Activated CD4-positive, alpha-beta T cell treated with anti-CD3 and anti-CD28 coated beads, Interleukin-10, Interleukin-2, amounts not matched to agents 100 ng/mL and 50 ng/mL, durations not matched to agents 16 hours and 8 hours (primary cell): ENCODE measurements around the gene ACOT7.
A peak's percentile ranks its signal among the peaks of the same experiment; 100 is the strongest.
"Not testable (repeated sequence)": the region's sequence is repeated elsewhere in the genome, so short reads cannot be mapped to it uniquely, and the experiment has no call there.

ENCODE experiments used
- DNase-seq: peaks from one replicate; pipeline ENCODE4 v3.0.0-alpha.2; 2020

ACOT7 gene

GRCh38 chr1:6395781-6396244, 2.2 kb upstream of the ACOT7 start:
- DNase-seq, result not testable (repeated sequence)

GRCh38 chr1:6395130-6395529, 1.6 kb upstream of the ACOT7 start:
- peak; percentile 20 for DNase-seq

- no peak for DNase-seq
Measured at GRCh38 chr1:6392809-6393399, 663 bp downstream of the ACOT7 start.

- peak; percentile 28 for DNase-seq
Measured at GRCh38 chr1:6391951-6392808, 1.4 kb downstream of the ACOT7 start.

GRCh38 chr1:6389971-6390370, 3.6 kb downstream of the ACOT7 start:
- no peak for DNase-seq

- no peak for DNase-seq
Measured at GRCh38 chr1:6386371-6386949, 7.1 kb downstream of the ACOT7 start.

GRCh38 chr1:6385488-6386191, 7.9 kb downstream of the ACOT7 start:
- DNase-seq, result no peak

- no peak for DNase-seq
Measured at GRCh38 chr1:6384962-6385361, 8.6 kb downstream of the ACOT7 start.

- no peak for DNase-seq
Measured at GRCh38 chr1:6384135-6384534, 9.4 kb downstream of the ACOT7 start.

GRCh38 chr1:6380037-6380436, 13.5 kb downstream of the ACOT7 start:
- DNase-seq, result no peak

- DNase-seq, result no peak
Measured at GRCh38 chr1:6378096-6378746, 15.3 kb downstream of the ACOT7 start.

GRCh38 chr1:6373961-6374720, 19.4 kb downstream of the ACOT7 start:
- no peak for DNase-seq

- DNase-seq, result not testable (repeated sequence)
Measured at GRCh38 chr1:6372236-6372635, 21.3 kb downstream of the ACOT7 start.

GRCh38 chr1:6370006-6370405, 23.6 kb downstream of the ACOT7 start:
- no peak for DNase-seq

- DNase-seq, result no peak
Measured at GRCh38 chr1:6367381-6368012, 26.1 kb downstream of the ACOT7 start.

GRCh38 chr1:6365047-6365446, 28.5 kb downstream of the ACOT7 start:
- DNase-seq, result peak; percentile 29

GRCh38 chr1:6363085-6363884, 30.3 kb downstream of the ACOT7 start:
- DNase-seq, result peak; percentile 37

- DNase-seq, result no peak
Measured at GRCh38 chr1:6361124-6361775, 32.3 kb downstream of the ACOT7 start.

GRCh38 chr1:6360517-6361070, 33.0 kb downstream of the ACOT7 start:
- no peak for DNase-seq

- no peak for DNase-seq
Measured at GRCh38 chr1:6360117-6360496, 33.5 kb downstream of the ACOT7 start.
